Fibroblast of mammary gland (primary cell): ENCODE measurements around the gene GPR101.
A peak's percentile ranks its signal among the peaks of the same experiment; 100 is the strongest.

Experiments
- DNase-seq: peaks from one replicate; pipeline ENCODE4 v3.0.0-alpha.2; 2010; ENCODE audit warnings: low read depth
- H3K4me3 ChIP-seq: 2 replicates; pipeline ENCODE4 v1.5.1; 2011; ENCODE audit warnings: low read depth, mild to moderate bottlenecking, low read length, moderate library complexity; ENCODE audit not compliant: control insufficient read depth
- CTCF ChIP-seq: conservative IDR thresholded peaks from 2 replicates; pipeline ENCODE4 v1.5.1; 2011; ENCODE audit warnings: low read depth, low read length, inconsistent platforms; ENCODE audit not compliant: control insufficient read depth, insufficient read depth

The GPR101 gene

GRCh38 chrX:137040113-137040794 lies 6.5 kb upstream of the GPR101 start:
- no peak for DNase-seq
- no peak for TF ChIP-seq CTCF
- no peak overlapping the region for H3K4me3 ChIP-seq

GRCh38 chrX:137034508-137034872 lies 695 bp upstream of the GPR101 start:
- TF ChIP-seq CTCF, result no peak
- DNase-seq, result no peak
- H3K4me3 ChIP-seq, result no peak overlapping the region

- TF ChIP-seq CTCF, result no peak
- DNase-seq, result no peak
- no peak overlapping the region for H3K4me3 ChIP-seq
Measured at GRCh38 chrX:137032841-137033773, 688 bp downstream of the GPR101 start.

- H3K4me3 ChIP-seq, result no peak overlapping the region
- TF ChIP-seq CTCF, result no peak
- DNase-seq, result no peak
Measured at GRCh38 chrX:137032341-137032694, 1.5 kb downstream of the GPR101 start.

GRCh38 chrX:137031517-137032340 lies 2.1 kb downstream of the GPR101 start:
- DNase-seq, result peak; percentile 44
- no peak for TF ChIP-seq CTCF
- peak overlapping the region; percentile 21 for H3K4me3 ChIP-seq

- no peak for TF ChIP-seq CTCF
- DNase-seq, result no peak
- no peak overlapping the region for H3K4me3 ChIP-seq
Measured at GRCh38 chrX:137031039-137031438, 2.8 kb downstream of the GPR101 start.
